GM12891 (cell line): ENCODE results near the gene TMEM119.

ENCODE experiments used
- PAX5 ChIP-seq: IDR thresholded peaks from 2 replicates; pipeline ENCODE4 v1.6.1; 2011; ENCODE audit warnings: low read length, moderate library complexity, mild to moderate bottlenecking; ENCODE audit not compliant: insufficient read depth, severe bottlenecking
- POLR2A ChIP-seq: IDR thresholded peaks from 2 replicates; pipeline ENCODE4 v1.6.1; 2011; ENCODE audit warnings: low read depth, low read length, control low read depth
- POLR2AphosphoS5 ChIP-seq: IDR thresholded peaks from 2 replicates; pipeline ENCODE4 v1.6.1; 2011; ENCODE audit warnings: low read depth, low read length, control low read depth
- POU2F2 ChIP-seq: IDR thresholded peaks from 2 replicates; pipeline ENCODE4 v1.6.1; 2011; ENCODE audit warnings: low read depth, mild to moderate bottlenecking, control low read depth, low read length, moderate library complexity
- SPI1 ChIP-seq: IDR thresholded peaks from 2 replicates; pipeline ENCODE4 v1.6.1; 2011; ENCODE audit warnings: low read depth, low read length, control low read depth
- TAF1 ChIP-seq: IDR thresholded peaks from 2 replicates; pipeline ENCODE4 v1.6.1; 2011; ENCODE audit warnings: low read depth, low read length, control low read depth

- TF ChIP-seq POLR2A (no peak), SPI1 (no peak), POLR2AphosphoS5 (no peak), TAF1 (no peak), PAX5 (no peak), POU2F2 (no peak)
Measured at GRCh38 chr12:108630481-108631207, 32.8 kb upstream of the TMEM119 start.
